HepG2 (cell line): ENCODE measurements around the gene PLPPR3. TPM values are rescaled to one million over a fixed set of nuclear protein-coding genes. Genes with fewer than 3 reads are reported as not detected.

Source experiments
- ASH2L ChIP-seq: fragments of 300-600, 200-600 bp; sonication (generic); IDR thresholded peaks from 2 replicates; pipeline ENCODE4 v1.7.0; 2017; ENCODE audit warnings: low read depth, mild to moderate bottlenecking, moderate library complexity, mixed read lengths, low read length; ENCODE audit not compliant: insufficient read length
- E2F2 ChIP-seq: sonication (generic); formaldehyde crosslinking; IDR thresholded peaks from 2 replicates; pipeline ENCODE4 v1.4.0; 2020; ENCODE audit warnings: missing genetic modification reagents, borderline replicate concordance
- GABPB1 ChIP-seq: IDR thresholded peaks from 2 replicates; pipeline ENCODE4 v1.6.1; 2016; ENCODE audit warnings: mild to moderate bottlenecking, missing genetic modification reagents, moderate library complexity, missing compliant biosample characterization
- HNRNPUL1 ChIP-seq: fragments of 200-400 bp; formaldehyde crosslinking; IDR thresholded peaks from 2 replicates; pipeline ENCODE4 v1.6.1; 2017; ENCODE audit warnings: low read depth, mild to moderate bottlenecking, low read length, moderate library complexity
- KDM1A ChIP-seq: IDR thresholded peaks from 2 replicates; pipeline ENCODE4 v1.6.1; 2016; ENCODE audit warnings: missing compliant biosample characterization
- MAZ ChIP-seq, 2 experiments: sonication (generic) in 1 of 2; formaldehyde crosslinking in 1 of 2; IDR thresholded peaks; 2 replicates each; pipeline versions ENCODE4 v1.5.0 to v1.6.1; 2012 to 2020; ENCODE audit warnings: low read depth in 2 of 2, mild to moderate bottlenecking in 2 of 2, borderline replicate concordance in 1 of 2, improper control_type of control experiment in 1 of 2, low read length in 1 of 2, missing genetic modification reagents in 1 of 2, moderate library complexity in 1 of 2
- NR2C2 ChIP-seq: sonication (generic); formaldehyde crosslinking; IDR thresholded peaks from 2 replicates; pipeline ENCODE4 v1.4.0; 2020; ENCODE audit warnings: missing genetic modification reagents, mild to moderate bottlenecking, moderate library complexity, borderline replicate concordance
- RFX5 ChIP-seq: IDR thresholded peaks from 2 replicates; pipeline ENCODE4 v1.6.1; 2011; ENCODE audit warnings: low read depth, low read length, improper control_type of control experiment
- RORA ChIP-seq: sonication (generic); formaldehyde crosslinking; IDR thresholded peaks from 2 replicates; pipeline ENCODE4 v1.5.0; 2020; ENCODE audit warnings: mild to moderate bottlenecking, missing genetic modification reagents, moderate library complexity
- ZBTB20 ChIP-seq: sonication (generic); formaldehyde crosslinking; IDR thresholded peaks from 2 replicates; pipeline ENCODE4 v1.8.1; 2023; ENCODE audit warnings: missing genetic modification reagents, low read depth, mild to moderate bottlenecking, borderline replicate concordance
- ZNF570 ChIP-seq: sonication (generic); formaldehyde crosslinking; IDR thresholded peaks from 2 replicates; pipeline ENCODE4 v1.4.0; 2020; ENCODE audit warnings: mild to moderate bottlenecking, missing genetic modification reagents, borderline replicate concordance
- ZNF878 ChIP-seq: sonication (generic); formaldehyde crosslinking; IDR thresholded peaks from 2 replicates; pipeline ENCODE4 v1.8.1; 2023; ENCODE audit warnings: mild to moderate bottlenecking, missing genetic modification reagents, moderate library complexity
- polyA plus RNA-seq, 8 experiments: library from polyadenylated mRNA; depleted of rRNA in 3 of 8; stranded (reverse) in 7 of 8; unstranded in 1 of 8; fragments of >200 nt; fragmentation: Illumina TruSeq in 4 of 8; extraction: Trizol in 4 of 8; gene quantifications; 2 replicates each; pipeline versions ENCODE4 v1.2.1 to v1.2.3, GENCODE V29; 2011 to 2016; ENCODE audit warnings: low read depth in 4 of 8, missing spikeins in 1 of 8, mixed read lengths in 1 of 8; ENCODE audit not compliant: insufficient read depth in 1 of 8
- total RNA-seq, 5 experiments: library from RNA; depleted of rRNA; stranded (reverse); fragments of >200 nt; fragmentation: Illumina TruSeq; extraction: Trizol; gene quantifications; 2 replicates each; pipeline ENCODE4 v1.2.3, GENCODE V29; 2016; ENCODE audit warnings: low read depth in 1 of 5
- TF ChIP-seq, protein P1 (sequence below): sonication (generic); formaldehyde crosslinking; IDR thresholded peaks from 2 replicates; pipeline ENCODE4 v1.4.0; 2020; ENCODE audit warnings: mild to moderate bottlenecking, missing genetic modification reagents
- TF ChIP-seq, protein P2 (sequence below): sonication (generic); formaldehyde crosslinking; IDR thresholded peaks from 2 replicates; pipeline ENCODE4 v1.9.0; 2022; ENCODE audit warnings: missing genetic modification reagents, mild to moderate bottlenecking, borderline replicate concordance

The PLPPR3 gene
- total and polyA plus RNA-seq, 2 of the 13 experiments (the other 11 are each of a cell fraction or from before 2014, with no cell fraction given): 0.07 to 0.16 TPM

DNA sequence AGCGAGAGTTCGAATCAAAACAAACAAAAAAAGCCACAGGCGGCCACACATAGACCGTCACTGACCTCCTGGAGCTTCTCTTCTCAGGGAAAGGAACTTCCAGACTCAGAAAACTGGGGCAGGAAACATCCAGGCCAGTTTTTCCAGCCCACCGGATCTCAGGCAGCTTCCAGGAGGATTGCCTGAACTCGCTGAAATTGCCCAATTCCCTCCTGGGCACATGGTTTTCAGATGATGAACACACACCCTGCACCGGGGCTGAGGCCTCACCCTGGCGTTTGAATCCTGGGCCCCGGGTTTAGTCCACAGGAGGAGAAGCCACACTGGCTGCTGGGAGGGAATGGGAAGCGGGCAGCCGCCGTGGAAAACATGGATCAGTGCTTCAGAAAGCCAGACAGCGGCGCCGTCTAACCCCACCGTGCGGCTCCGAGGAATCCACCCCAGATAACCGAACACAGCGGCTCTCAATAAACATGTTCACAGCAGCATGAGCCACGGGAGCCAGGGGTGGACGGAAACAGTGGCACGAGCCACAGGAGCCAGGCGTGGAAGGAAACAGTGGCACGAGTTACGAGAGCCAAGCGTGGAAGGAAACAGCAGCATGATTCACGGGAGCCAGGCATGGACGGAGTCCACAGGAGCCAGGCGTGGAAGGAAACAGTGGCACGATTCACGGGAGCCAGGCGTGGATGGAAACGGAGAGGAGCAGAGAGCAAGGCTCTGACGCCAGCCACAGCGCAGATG lies 42.7 kb downstream of the PLPPR3 start (continued):
- TF ChIP-seq NR2C2 (CRISPR knock-in tag) (peak; percentile 16; the same call in 1 of the 2 replicates), GABPB1 (CRISPR knock-in tag) (peak; percentile 53), ZNF878 (CRISPR knock-in tag) (peak; percentile 88), RORA (CRISPR knock-in tag) (no peak), HNRNPUL1 (no peak), KDM1A (CRISPR knock-in tag) (no peak), E2F2 (CRISPR knock-in tag) (no peak), MAZ (IDR thresholded peaks at IDR 0.05; ENCODE audit: borderline replicate concordance, low read depth, low read length) (no peak), MAZ (CRISPR knock-in tag; IDR thresholded peaks at IDR 0.05; ENCODE audit: low read depth) (peak; percentile 84), ASH2L (peak; percentile 34), ZBTB20 (CRISPR knock-in tag) (peak; percentile 49; the same call in 1 of the 2 replicates), ZNF570 (CRISPR knock-in tag) (no peak), RFX5 (no peak; the same call in 1 of the 2 replicates)
- TF ChIP-seq, protein P1, sequence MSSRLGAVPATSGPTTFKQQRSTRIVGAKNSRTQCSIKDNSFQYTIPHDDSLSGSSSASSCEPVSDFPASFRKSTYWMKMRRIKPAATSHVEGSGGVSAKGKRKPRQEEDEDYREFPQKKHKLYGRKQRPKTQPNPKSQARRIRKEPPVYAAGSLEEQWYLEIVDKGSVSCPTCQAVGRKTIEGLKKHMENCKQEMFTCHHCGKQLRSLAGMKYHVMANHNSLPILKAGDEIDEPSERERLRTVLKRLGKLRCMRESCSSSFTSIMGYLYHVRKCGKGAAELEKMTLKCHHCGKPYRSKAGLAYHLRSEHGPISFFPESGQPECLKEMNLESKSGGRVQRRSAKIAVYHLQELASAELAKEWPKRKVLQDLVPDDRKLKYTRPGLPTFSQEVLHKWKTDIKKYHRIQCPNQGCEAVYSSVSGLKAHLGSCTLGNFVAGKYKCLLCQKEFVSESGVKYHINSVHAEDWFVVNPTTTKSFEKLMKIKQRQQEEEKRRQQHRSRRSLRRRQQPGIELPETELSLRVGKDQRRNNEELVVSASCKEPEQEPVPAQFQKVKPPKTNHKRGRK: no peak
- TF ChIP-seq, protein P2, sequence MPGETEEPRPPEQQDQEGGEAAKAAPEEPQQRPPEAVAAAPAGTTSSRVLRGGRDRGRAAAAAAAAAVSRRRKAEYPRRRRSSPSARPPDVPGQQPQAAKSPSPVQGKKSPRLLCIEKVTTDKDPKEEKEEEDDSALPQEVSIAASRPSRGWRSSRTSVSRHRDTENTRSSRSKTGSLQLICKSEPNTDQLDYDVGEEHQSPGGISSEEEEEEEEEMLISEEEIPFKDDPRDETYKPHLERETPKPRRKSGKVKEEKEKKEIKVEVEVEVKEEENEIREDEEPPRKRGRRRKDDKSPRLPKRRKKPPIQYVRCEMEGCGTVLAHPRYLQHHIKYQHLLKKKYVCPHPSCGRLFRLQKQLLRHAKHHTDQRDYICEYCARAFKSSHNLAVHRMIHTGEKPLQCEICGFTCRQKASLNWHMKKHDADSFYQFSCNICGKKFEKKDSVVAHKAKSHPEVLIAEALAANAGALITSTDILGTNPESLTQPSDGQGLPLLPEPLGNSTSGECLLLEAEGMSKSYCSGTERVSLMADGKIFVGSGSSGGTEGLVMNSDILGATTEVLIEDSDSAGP (CRISPR knock-in tag): peak; percentile 65
